HG03039 (cell line): Measurements from ENCODE around the gene EFNA2.
"Not testable (repeated sequence)": the region's sequence is repeated elsewhere in the genome, so short reads cannot be mapped to it uniquely, and the experiment has no call there.

Experiments
- ATAC-seq: cut with Tn5 transposase; IDR thresholded peaks from one replicate; pipeline ENCODE4 v1.9.1; 2021; ENCODE audit warnings: mild to moderate bottlenecking, moderate library complexity; ENCODE audit not compliant: unreplicated experiment

Gene EFNA2

DNA sequence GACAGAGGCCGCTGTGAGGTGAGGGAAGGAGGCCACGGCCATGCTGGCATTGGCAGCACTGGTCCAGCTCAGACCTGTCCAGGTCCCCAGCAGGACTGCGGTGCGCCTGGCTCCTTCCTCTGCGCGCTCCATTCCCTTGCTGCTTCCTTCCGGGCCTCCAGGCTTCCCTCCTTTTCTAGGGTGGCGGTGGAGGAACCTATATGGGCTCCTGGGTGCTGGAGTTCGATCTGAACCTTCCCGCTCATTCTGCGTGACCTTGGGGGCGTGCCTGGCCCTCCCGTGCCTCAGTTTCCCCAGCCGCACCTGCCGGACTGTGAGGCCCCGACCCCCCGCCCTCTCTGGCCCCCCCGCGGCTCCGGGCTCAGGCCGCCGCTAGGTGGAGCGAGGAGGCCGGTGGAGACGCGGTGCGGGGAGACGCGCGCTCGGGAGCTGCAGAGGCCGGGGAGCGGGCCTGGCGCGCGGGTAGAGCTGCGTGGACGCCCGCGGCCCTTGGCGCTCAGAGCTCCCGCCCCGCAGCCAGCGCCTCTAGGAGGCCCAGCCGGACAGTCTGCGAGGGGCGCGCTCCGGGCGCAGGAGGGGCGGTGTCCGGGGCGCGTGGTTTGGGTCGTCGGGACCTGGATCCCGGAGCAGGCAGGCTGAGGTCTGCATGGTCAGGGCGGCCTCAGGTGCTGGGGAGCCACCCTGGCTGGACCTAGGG is 29.9 kb downstream of the EFNA2 start:
- no peak for ATAC-seq

DNA sequence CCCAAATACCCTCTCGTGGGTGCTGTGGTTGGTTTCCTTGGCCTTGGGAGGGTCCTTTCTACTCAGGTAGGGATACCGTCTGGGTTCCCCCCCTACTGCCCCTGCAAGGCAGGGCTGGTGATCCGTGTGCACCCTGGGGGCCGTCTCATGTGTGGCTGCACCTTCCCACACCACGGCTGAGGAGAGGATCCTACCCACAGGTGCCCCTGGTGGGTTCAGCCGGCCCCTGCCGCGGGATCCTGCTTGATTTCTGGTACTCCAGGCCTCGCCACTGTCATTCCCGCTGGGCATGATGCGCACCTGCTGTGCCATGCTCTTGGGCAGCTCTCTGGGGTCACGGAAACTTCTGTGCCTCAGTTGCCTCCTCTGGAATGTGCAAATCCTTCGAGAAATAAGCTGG is 30.8 kb downstream of the EFNA2 start:
- ATAC-seq = no peak

DNA sequence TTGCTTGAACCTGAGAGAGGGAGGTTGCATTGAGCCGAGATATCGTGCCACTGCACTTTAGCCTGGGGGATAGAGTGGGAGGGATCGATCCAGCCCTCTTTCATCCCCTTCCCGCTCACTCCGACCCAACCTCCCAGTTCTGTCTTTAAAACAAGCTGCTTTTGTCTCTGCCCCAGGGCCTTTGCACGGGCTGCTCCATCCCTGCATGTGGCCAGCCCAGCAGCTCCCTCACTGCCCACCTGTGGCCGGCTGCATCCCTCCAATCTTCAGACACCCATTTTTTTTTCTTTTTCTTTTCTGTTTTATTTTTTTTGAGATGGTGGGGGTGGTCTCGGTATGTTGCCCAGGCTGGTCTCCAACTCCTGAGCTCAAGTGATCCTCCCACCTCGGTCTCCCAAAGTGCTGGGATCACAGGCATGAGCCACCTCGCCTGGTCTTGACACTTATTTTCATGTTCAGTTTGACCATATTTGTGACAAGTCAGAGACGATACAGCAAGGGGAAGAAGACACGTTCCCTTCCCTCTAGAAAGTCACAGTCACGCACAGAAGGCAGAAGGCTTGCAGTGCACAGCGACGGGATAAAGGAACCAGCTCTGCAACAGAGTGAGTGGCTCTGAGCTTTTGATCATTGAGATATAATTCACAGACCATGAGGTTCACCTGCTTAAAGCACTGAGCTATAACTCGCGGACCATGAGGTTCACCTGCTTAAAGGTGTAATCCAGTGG is 31.8 kb downstream of the EFNA2 start:
- no peak for ATAC-seq

DNA sequence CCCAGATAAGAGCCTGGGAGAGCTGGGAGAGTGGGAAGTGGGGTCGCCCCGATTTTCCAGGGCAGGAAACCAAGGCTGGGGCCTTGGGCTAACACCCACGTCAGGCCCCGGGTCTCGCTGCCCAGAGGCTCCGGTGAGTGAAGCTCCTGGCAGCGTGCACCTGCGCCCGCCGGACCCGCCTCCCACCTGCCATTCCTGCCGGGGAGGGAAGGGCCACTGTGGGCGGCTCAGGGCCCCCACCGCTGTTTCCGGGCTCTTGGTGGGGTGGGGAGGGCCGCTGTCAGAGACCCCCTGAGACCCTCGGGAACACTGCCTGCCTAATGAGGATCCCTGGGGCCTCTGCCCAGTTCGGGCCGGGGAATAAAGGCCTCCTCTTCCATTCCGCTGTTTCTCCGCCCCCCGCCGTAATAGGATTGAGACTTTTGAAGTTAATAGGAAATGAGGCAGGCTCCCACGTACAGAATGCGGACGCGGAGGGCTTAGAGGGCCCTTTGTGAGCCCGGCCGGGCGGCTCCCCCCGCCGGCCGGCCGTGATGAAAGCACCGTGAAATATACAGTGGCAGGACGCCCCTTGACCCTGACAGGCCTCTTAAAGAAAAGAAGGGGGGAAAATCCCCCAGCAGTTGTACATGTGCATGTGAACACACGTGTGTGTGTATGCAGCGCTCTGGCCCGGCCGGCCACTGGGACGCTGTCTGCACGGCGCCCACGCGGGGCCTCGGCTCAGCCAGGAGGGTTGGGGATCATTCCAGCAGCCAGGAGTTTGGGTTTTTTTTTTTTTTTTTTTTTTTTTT is 33.2 kb downstream of the EFNA2 start:
- ATAC-seq = no peak

DNA sequence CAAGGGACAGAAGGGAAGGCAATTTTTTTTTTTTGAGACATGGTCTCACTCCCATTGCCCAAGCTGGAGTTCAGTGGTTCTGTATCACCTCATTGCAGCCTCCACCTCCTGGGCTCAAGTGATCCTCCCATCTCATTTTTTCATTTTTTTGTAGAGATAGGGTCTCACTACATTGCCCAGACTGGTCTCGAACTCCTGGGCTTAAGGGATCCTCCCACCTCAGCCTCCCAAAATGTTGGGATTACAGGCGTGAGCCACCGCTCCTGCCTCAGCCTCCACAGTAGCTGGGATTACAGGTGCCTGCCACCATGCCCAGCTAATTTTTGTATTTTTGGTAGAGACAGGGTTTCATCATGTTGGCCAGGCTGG is 34.6 kb downstream of the EFNA2 start:
- ATAC-seq = not testable (repeated sequence)

DNA sequence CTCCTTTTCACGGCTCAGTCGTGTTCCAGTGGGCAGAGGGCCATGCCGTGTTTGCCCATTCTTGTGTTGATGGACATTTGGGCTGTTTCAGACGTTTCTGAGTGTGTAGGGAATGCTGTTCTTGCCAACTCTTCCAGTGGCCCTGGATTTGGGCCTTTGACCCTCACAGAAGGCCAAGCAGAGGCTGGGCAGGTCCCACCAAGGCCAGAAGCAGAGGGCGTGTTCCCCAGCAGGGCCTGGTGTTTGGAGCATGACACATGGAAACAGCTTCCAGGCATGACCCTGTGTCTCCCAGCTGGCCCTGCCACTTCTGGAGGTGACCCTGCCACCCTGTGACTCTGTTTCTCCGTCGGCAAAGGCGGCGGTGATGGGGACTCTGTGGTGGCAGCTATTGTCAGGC is 35.9 kb downstream of the EFNA2 start:
- ATAC-seq = no peak

- no peak for ATAC-seq
These were observed 36.7 kb downstream of the EFNA2 start for GRCh38 chr19:1322198-1322981.

DNA sequence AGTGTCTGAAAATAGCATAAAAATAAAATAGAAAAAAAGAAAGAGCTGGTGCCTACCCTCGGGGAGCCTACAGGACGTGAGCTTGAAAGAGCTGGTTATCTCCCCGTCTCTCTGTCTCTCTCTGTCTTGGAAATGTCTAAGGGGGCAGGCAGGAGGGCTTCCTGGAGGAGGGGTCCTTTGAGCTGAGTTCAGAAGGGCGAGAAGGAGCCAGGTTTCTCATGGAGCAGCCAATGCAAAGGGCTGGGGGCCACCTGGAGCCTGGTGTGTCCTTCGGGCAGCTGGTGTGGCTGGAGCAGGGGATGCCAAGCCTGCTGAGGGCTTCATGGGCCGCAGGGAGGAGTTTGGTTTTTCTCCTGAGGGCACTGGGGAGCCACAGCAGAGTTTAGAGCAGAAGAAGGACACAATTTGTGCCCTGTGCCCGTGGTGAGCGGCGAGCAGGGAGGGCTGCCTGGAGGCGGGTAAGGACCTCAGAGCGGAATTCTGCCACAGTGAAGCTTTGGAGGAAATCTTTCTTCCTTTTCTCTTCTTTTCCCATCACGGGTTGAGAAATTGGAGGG is 38.7 kb downstream of the EFNA2 start:
- ATAC-seq = no peak

DNA sequence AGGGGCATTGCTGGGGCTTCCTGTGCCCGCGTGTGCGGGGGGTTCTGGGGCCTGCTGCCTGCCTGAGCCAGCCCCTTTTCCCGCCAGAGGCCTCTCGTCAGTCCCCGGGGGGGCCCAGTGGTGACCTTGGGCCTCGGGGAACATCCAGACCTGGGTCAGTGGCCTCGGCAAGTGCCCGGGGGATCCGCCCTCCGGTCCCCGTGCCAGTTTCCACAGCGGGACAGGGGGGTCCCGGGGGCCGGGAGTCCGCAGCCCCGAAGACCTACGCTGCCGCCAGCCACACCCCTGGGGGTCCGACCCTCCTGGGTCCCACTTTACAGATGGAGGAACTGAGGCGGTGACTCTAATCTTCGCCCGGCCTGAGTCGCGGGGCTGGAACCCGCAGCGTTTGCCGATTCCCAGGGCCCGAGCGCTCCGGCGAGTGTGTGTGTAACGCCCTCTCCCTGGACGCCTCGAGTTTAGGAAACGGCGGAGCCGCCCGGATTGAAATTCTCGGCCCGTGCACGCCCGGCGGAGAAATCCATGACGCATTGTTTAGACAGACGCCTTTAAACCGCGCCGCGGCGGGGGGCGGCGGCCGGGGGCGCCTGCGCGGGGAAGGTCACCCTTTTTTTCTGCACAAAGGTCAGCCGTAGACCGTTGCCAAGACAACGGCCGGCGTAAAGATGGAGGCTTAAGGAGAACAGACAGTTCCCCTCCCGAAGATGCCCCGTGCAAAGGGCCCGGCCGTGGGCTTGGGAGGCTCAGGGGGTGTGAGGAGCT is 39.3 kb downstream of the EFNA2 start:
- ATAC-seq = no peak

DNA sequence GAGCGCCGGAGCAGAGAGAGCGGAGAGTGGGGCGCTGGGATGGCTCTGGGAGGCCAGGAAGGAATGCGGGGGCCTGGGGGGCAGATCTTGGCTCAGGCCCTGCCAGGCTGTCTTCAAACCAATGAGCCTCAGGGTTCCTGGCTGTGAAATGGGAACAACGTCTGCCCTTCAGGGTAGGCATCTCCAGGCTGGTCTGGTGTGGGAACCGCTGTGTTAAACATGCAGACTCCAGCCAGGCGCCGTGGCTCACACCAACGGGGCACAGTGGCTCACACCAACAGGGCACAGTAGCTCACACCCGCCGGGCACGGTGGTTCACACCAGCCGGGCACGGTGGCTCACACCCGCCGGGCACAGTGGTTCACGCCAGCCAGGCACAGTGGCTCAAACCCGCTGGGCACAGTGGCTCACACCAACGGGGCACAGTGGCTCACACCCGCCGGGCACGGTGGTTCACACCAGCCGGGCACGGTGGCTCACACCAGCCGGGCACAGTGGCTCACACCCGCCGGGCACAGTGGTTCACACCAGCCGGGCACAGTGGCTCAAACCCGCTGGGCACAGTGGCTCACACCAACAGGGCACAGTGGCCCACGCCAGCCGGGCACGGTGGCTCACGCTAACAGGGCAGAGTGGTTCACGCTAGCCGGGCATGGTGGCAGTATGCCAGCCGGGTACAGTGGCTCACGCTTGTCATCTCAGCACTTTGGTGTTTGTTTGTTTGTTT is 40.1 kb downstream of the EFNA2 start:
- ATAC-seq = no peak

DNA sequence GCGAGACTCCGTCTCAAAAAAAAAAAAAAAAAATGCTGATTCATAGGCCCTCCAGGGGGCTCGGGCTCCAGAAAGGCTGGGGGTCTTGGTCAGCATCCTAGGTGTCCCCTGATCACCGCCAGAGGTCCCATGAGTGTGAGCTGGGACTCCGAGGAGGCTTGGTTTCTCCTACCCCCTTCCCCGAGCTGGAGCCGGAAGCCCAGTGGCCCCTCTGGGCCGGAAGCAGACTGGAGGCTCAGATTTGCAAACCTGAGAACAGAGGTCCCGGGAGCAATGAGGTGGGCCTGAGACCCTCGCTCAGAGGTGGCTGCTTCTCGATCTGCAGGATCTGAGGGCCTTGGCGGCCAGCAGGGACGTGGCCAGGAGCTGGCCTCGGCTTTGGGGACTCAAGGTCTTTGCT is 41.5 kb downstream of the EFNA2 start:
- ATAC-seq = no peak

GRCh38 chr19:1332208-1332607 is 46.5 kb downstream of the EFNA2 start:
- ATAC-seq = not testable (repeated sequence)

DNA sequence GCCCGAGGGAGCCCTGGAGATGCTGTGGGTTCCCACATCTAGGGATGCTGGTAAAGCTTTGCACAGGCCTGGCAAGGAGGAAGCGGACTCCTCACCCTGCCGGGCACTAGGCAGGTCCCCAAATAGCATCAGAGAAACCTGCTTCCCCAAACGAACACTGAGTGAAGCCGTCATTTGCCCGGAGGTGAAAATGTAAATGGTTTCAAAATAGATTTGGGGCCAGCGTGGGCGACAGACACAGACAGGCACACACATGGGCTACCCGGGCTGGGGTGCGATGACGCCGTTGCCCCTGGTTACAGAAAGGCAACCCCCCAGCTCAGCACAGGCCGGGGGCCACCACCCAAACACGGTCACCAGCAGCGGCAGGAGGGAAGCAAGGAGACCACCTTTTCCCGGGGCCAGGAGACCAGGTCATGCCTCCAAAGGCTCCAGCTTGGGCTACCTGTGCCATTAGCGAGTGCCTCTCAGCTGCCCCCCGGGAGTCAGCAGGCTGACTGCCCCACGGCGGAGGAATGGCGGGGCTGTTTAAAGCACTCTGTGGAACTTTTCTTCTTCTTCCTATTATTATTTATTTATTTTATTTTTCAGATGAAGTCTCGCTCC is 50.5 kb downstream of the EFNA2 start:
- no peak for ATAC-seq

- ATAC-seq = no peak
These were observed 55.2 kb downstream of the EFNA2 start for GRCh38 chr19:1340681-1341469.

GRCh38 chr19:1343041-1343440 is 57.4 kb downstream of the EFNA2 start:
- ATAC-seq = no peak

DNA sequence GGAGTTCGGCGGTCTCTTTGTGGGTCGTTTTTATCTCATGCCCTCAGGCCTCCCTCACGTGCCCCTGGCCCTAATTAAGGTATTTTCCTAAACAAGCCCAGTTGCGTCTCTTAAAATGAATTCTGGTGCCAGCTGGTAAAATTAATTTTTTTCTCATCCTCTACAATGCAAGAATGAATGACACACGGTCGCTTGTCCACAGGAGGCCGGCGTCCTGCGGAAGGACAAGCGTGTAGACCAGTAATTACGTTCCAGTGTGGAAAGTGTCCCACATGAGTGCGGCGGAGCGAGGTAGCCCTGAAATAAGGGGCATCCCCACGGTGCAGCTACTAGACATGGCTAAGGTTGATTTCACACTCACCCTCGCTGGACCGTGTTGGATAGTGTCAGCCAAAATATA is 63.5 kb downstream of the EFNA2 start:
- no peak for ATAC-seq

- no peak for ATAC-seq
These were observed 65.2 kb downstream of the EFNA2 start for GRCh38 chr19:1350867-1351266.
